ENCODE data around the gene TAPT1. TPM values are rescaled to one million over a fixed set of nuclear protein-coding genes. Genes with fewer than 3 reads are reported as not detected.

The TAPT1 gene
- total RNA-seq, 1 experiment from 2014 or later, result 11.1 TPM

DNA sequence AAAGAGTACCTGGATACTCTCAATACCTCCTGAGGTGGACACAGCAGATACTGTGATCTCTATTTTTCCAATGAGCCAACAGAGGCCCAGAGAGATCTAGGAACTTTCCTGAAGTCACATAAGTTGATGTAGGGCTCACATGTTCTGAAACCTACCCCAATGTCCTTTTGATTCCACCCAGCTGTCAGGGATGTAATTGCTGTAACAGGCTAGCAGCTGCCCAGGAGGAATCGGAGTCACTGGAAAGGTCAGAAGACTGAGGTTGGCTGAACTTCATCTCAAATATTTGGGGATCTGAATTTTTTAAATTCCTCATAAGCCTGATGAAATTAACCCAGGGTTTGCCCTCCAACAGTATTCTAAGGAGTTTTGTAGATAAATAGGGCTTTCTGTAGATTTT is 90.0 kb downstream of the TAPT1 start:
- DNase-seq, result no peak
- H3K4me1 Mint-ChIP-seq, result peaks cover 0 to 9% of the 10 kb centered on the region in 2 experiments; a peak in 3 of 4 replicates
- no peak overlapping the region for H3K23ac ChIP-seq (ENCODE audit: insufficient read length, low read depth, low read length)

More for the DNA sequence above, 90.0 kb downstream of the TAPT1 start:
- no peak overlapping the region for H3K14ac ChIP-seq (ENCODE audit: insufficient read depth, low read length)
- H3K79me1 ChIP-seq (ENCODE audit: insufficient read depth, low read depth, low read length, poor library complexity, severe bottlenecking), result no peaks in the 10 kb centered on the region
- no peak overlapping the region for H2BK15ac ChIP-seq (ENCODE audit: low read depth, low read length)
- H4K91ac ChIP-seq (ENCODE audit: insufficient read length, low read depth, low read length), result no peak overlapping the region
- peaks cover 8% of the 10 kb centered on the region for H3K9me3 ChIP-seq (ENCODE audit: control insufficient read depth, low read depth, low read length)
- H3K56ac ChIP-seq (ENCODE audit: insufficient read length, low read depth, low read length), result no peak overlapping the region
- no CpG with 5 or more reads among the region's 1 CpG for WGBS (ENCODE audit: extremely low coverage, insufficient read length, low lambda C conversion rate)
- no peaks in the 10 kb centered on the region for H3K27me3 ChIP-seq (ENCODE audit: insufficient read depth, low read length)
- H3K4ac ChIP-seq (ENCODE audit: low read depth, low read length), result no peak overlapping the region
- H2BK20ac ChIP-seq (ENCODE audit: low read depth, low read length, poor library complexity, severe bottlenecking), result no peak overlapping the region
- H3K23me2 ChIP-seq (ENCODE audit: insufficient read length, low read depth, low read length, poor library complexity, severe bottlenecking), result no peaks in the 10 kb centered on the region
- H3K4me2 ChIP-seq (ENCODE audit: insufficient read depth, insufficient read length, low read length), result no peak overlapping the region
- H2BK12ac ChIP-seq (ENCODE audit: insufficient read length, low read depth, low read length), result no peak overlapping the region
- no peaks in the 10 kb centered on the region for H3K79me2 ChIP-seq (ENCODE audit: insufficient read depth, low read length)
- H3K27ac ChIP-seq (ENCODE audit: insufficient read length, low read depth, low read length), result no peak overlapping the region
- no peak overlapping the region for H2AK5ac ChIP-seq (ENCODE audit: insufficient read length, low read length)
- no peak overlapping the region for H3K9ac ChIP-seq (ENCODE audit: extremely low read depth, insufficient read length, low read length)
- H3T11ph ChIP-seq (ENCODE audit: low read length), result no peak overlapping the region
- Mint-ChIP-seq H3K9me3 (peaks cover 11 to 14% of the 10 kb centered on the region in 2 experiments), H3K27ac (no peak overlapping the region), H3K27me3 (ENCODE audit: low read depth) (no peaks in the 10 kb centered on the region; the same call in 1 of the 2 replicates), H3K36me3 (ENCODE audit: insufficient read depth in 1 of 3, low read depth in 3 of 3) (peaks cover 0 to 7% (median 3%) of the 10 kb centered on the region in 3 experiments; a peak in 4 of 7 replicates), H3K4me3 (no peak overlapping the region)
- TF ChIP-seq, protein P1, sequence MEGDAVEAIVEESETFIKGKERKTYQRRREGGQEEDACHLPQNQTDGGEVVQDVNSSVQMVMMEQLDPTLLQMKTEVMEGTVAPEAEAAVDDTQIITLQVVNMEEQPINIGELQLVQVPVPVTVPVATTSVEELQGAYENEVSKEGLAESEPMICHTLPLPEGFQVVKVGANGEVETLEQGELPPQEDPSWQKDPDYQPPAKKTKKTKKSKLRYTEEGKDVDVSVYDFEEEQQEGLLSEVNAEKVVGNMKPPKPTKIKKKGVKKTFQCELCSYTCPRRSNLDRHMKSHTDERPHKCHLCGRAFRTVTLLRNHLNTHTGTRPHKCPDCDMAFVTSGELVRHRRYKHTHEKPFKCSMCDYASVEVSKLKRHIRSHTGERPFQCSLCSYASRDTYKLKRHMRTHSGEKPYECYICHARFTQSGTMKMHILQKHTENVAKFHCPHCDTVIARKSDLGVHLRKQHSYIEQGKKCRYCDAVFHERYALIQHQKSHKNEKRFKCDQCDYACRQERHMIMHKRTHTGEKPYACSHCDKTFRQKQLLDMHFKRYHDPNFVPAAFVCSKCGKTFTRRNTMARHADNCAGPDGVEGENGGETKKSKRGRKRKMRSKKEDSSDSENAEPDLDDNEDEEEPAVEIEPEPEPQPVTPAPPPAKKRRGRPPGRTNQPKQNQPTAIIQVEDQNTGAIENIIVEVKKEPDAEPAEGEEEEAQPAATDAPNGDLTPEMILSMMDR (conservative IDR thresholded peaks at IDR 0.05), result no peak
- H2BK120ac ChIP-seq (ENCODE audit: low read depth, low read length, poor library complexity, severe bottlenecking), result no peak overlapping the region
- no peak overlapping the region for H2BK5ac ChIP-seq (ENCODE audit: insufficient read length, low read length)
- H3K18ac ChIP-seq (ENCODE audit: insufficient read length, low read depth, low read length), result no peak overlapping the region
- no peak overlapping the region for H4K8ac ChIP-seq (replicated peaks; ENCODE audit: insufficient read length, low read depth, low read length)
- no peaks in the 10 kb centered on the region for H4K20me1 ChIP-seq (ENCODE audit: control insufficient read depth, insufficient read depth, insufficient read length)
- no peak overlapping the region for H2AFZ ChIP-seq (ENCODE audit: low read length)
- no peaks in the 10 kb centered on the region for H3K4me1 ChIP-seq (ENCODE audit: insufficient read depth, low read length)
- H4K5ac ChIP-seq (ENCODE audit: insufficient read length, low read depth, low read length), result no peak overlapping the region
